Endothelial cell of umbilical vein (primary cell): ENCODE data around the gene HOXB5. TPM values are rescaled to one million over a fixed set of nuclear protein-coding genes. Genes with fewer than 3 reads are reported as not detected.

ENCODE experiments used
- BruUV-seq: library from RNA; stranded (reverse); fragments of 400-500 nt; replicated peaks from 2 replicates; lab custom pipeline; 2021; lab: Mats Ljungman, UMichigan
- CTCF ChIA-PET: fragments of 300-600, 350-600 bp; sonication (Branson Sonifier 250); formaldehyde crosslinking; loops from one replicate; lab custom pipeline; 2021; ENCODE audit warnings: antibody characterized with exemption, inconsistent platforms; lab: Charles Lee
- POLR2A ChIA-PET: fragments of 300-600, 350-600 bp; sonication (Branson Sonifier 250); formaldehyde crosslinking; loops from one replicate; lab custom pipeline; 2021; ENCODE audit warnings: antibody characterized with exemption, inconsistent platforms; lab: Charles Lee
- DNase-seq: peaks from one replicate; pipeline ENCODE4 v3.0.0-alpha.2; 2011; ENCODE audit warnings: low read depth, low spot score
- FAIRE-seq: peaks from 2 replicates; lab custom pipeline; 2011; peaks lifted over from hg19 to GRCh38; lab: Jason Lieb, UNC
- H2AFZ ChIP-seq: 2 replicates; pipeline ENCODE4 v1.6.0; 2012; ENCODE audit warnings: low read depth, low read length, control low read depth, inconsistent platforms
- H3K27ac ChIP-seq: 2 replicates; pipeline ENCODE4 v1.5.1; 2011; ENCODE audit warnings: low read depth, mild to moderate bottlenecking, control low read depth, low read length, moderate library complexity; ENCODE audit not compliant: insufficient read depth
- H3K27me3 ChIP-seq, 2 experiments: 2 replicates each; pipeline versions ENCODE4 v1.6.0 to v1.6.1; 2011; ENCODE audit warnings: low read length in 2 of 2, mixed read lengths in 1 of 2; ENCODE audit not compliant: control insufficient read depth in 2 of 2, insufficient read depth in 2 of 2
- H3K36me3 ChIP-seq, 2 experiments: 2 replicates in 1 of 2; 3 replicates in 1 of 2; pipeline ENCODE4 v1.5.1; 2011; ENCODE audit warnings: low read length in 2 of 2, mild to moderate bottlenecking in 1 of 2, moderate library complexity in 1 of 2; ENCODE audit not compliant: control insufficient read depth in 2 of 2, insufficient read depth in 2 of 2; ENCODE audit errors: extremely low read depth in 1 of 2
- H3K4me1 ChIP-seq: 3 replicates; pipeline ENCODE4 v1.5.1; 2011; ENCODE audit warnings: mild to moderate bottlenecking, low read length; ENCODE audit not compliant: control insufficient read depth, insufficient read depth; ENCODE audit errors: extremely low read depth
- H3K4me2 ChIP-seq: 2 replicates; pipeline ENCODE4 v1.6.1; 2011; ENCODE audit warnings: low read length, control low read depth, mixed read lengths; ENCODE audit not compliant: insufficient read depth
- H3K4me3 ChIP-seq, 3 experiments: fragments of 200-600 bp in 1 of 3; sonication (generic), shearing (Covaris generic) in 1 of 3; replicated peaks in 1 of 3; 2 replicates each; pipeline ENCODE4 v1.5.1; 2011 to 2016; ENCODE audit warnings: control low read depth in 3 of 3, low read length in 3 of 3, mild to moderate bottlenecking in 2 of 3, inconsistent platforms in 1 of 3, low read depth in 1 of 3, moderate library complexity in 1 of 3; ENCODE audit not compliant: insufficient read depth in 1 of 3
- H3K79me2 ChIP-seq: 2 replicates; pipeline ENCODE4 v1.6.0; 2012; ENCODE audit warnings: low read length, inconsistent platforms; ENCODE audit not compliant: control insufficient read depth, insufficient read depth
- H3K9ac ChIP-seq: replicated peaks from 2 replicates; pipeline ENCODE3; 2011; ENCODE audit warnings: low read length, control low read depth; ENCODE audit not compliant: insufficient read depth; ENCODE audit errors: extremely low read depth
- H3K9me1 ChIP-seq: replicated peaks from 3 replicates; pipeline ENCODE4 v1.6.0; 2011; ENCODE audit warnings: mild to moderate bottlenecking, low read length; ENCODE audit not compliant: control insufficient read depth, insufficient read depth; ENCODE audit errors: extremely low read depth
- H3K9me3 ChIP-seq: replicated peaks from 2 replicates; pipeline ENCODE4 v1.5.1; 2012; ENCODE audit warnings: low read length, inconsistent platforms; ENCODE audit not compliant: control insufficient read depth, insufficient read depth
- H4K20me1 ChIP-seq: replicated peaks from 2 replicates; pipeline ENCODE3; 2011; ENCODE audit warnings: mild to moderate bottlenecking, low read length; ENCODE audit not compliant: control insufficient read depth, insufficient read depth; ENCODE audit errors: extremely low read depth
- EZH2 ChIP-seq: IDR thresholded peaks from 2 replicates; pipeline ENCODE4 v1.6.1; 2012; ENCODE audit warnings: borderline replicate concordance, low read depth, mild to moderate bottlenecking, moderate library complexity, low read length, inconsistent platforms; ENCODE audit not compliant: severe bottlenecking
- FOS ChIP-seq: IDR thresholded peaks from 2 replicates; pipeline ENCODE4 v1.6.1; 2011; ENCODE audit warnings: mild to moderate bottlenecking, low read length, moderate library complexity, borderline replicate concordance; ENCODE audit not compliant: insufficient read depth
- GATA2 ChIP-seq: IDR thresholded peaks from 2 replicates; pipeline ENCODE4 v1.7.0; 2011; ENCODE audit warnings: low read depth, mild to moderate bottlenecking, moderate library complexity, mixed read lengths, low read length; ENCODE audit not compliant: insufficient read length, insufficient read depth
- JUN ChIP-seq: IDR thresholded peaks from 2 replicates; pipeline ENCODE4 v1.6.1; 2011; ENCODE audit warnings: borderline replicate concordance, low read depth; ENCODE audit not compliant: insufficient read length, insufficient read depth
- MAX ChIP-seq: IDR thresholded peaks from 2 replicates; pipeline ENCODE4 v1.6.1; 2011; ENCODE audit not compliant: insufficient read depth, insufficient read length
- MYC ChIP-seq: IDR thresholded peaks from one replicate; pipeline ENCODE4 v1.6.1; 2011; ENCODE audit warnings: mild to moderate bottlenecking, low read depth, low read length
- POLR2A ChIP-seq: IDR thresholded peaks from 2 replicates; pipeline ENCODE4 v1.6.1; 2012; ENCODE audit warnings: low read depth, mild to moderate bottlenecking, control low read depth, low read length
- POLR2AphosphoS5 ChIP-seq: IDR thresholded peaks from 2 replicates; pipeline ENCODE4 v1.6.1; 2012; ENCODE audit warnings: low read depth, mild to moderate bottlenecking, control low read depth, low read length, moderate library complexity; ENCODE audit not compliant: insufficient read depth
- dilution Hi-C: fragments of 300-500 bp; cut with MboI; formaldehyde crosslinking; loops from one replicate; pipeline ENCODE4 v1.15.0; 2019; ENCODE audit warnings: low sequenced_read_pairs; ENCODE audit not compliant: extremely low pct_ligation_motif_present
- intact Hi-C: fragments of 100-400 bp; cut with micrococcal nuclease; formaldehyde crosslinking; loops from one replicate; pipeline ENCODE4 v1.10.0; 2022
- polyA plus RNA-seq, 4 experiments: library from polyadenylated mRNA; depleted of rRNA in 3 of 4; stranded (reverse) in 3 of 4; unstranded in 1 of 4; fragments of >200 nt; gene quantifications; 2 replicates each; pipeline versions ENCODE4 v1.2.1 to v1.2.3, GENCODE V29; 2011 to 2012; ENCODE audit warnings: missing spikeins in 1 of 4
- total RNA-seq: library from RNA; stranded (reverse); gene quantifications from 2 replicates; pipeline ENCODE4 v1.2.3, GENCODE V29; 2021
- TF ChIP-seq, protein P1 (sequence below), 2 donors: IDR thresholded peaks; 1 replicate in 1 of 2; 2 replicates in 1 of 2; pipeline ENCODE4 v1.5.1; 2011; ENCODE audit warnings: low read length in 2 of 2, mild to moderate bottlenecking in 2 of 2, moderate library complexity in 2 of 2, control low read depth in 1 of 2, inconsistent platforms in 1 of 2, low read depth in 1 of 2; ENCODE audit not compliant: insufficient read depth in 1 of 2; ENCODE audit errors: extremely low read depth in 1 of 2

The HOXB5 gene
- total and polyA plus RNA-seq, 2 donors (not counting 3 experiments of a cell fraction or from before 2014, with no cell fraction given): 2.0 to 8.5 TPM

DNA sequence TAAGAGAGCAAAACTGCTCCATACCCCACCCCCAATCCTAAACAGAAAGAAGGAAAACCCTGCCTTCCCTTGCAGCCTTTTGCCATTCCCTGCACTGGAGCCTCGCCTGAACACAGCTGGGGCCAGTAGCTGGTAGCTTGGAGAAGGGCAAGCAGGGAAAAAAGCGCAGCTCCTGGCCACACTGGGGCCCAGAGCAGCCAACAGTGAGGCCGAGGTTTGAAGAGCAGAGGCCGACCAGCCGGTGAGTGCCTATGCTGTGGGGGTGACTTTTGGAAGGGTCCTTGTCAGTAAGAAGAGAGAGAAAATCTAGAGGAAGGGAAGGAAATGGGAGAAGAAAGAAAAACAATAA lies 35.8 kb upstream of the HOXB5 start:
- H3K9me1 ChIP-seq: no peaks in the 10 kb centered on the region
- POLR2A ChIA-PET: no interaction called here
- intact Hi-C loops: no loop called here

More for the DNA sequence above, 35.8 kb upstream of the HOXB5 start:
- Histone ChIP-seq H4K20me1 (no peaks in the 10 kb centered on the region), H3K9me3 (no peaks in the 10 kb centered on the region), H3K27me3 (peaks cover 63 to 93% of the 10 kb centered on the region in 2 experiments), H3K9ac (no peak overlapping the region), H3K36me3 (no peaks in the 10 kb centered on the region), H3K4me3 (no peak overlapping the region), H3K4me1 (peaks cover 13% of the 10 kb centered on the region), H2AFZ (no peak overlapping the region), H3K4me2 (no peak overlapping the region), H3K27ac (no peak overlapping the region), H3K79me2 (no peaks in the 10 kb centered on the region)
- FAIRE-seq (no peak), DNase-seq (no peak)
- CTCF ChIA-PET: interaction anchor here (0.7 to 1.0 kb wide), 3 partner anchors 249 to 603 kb away, joined by 3 to 4 read pairs (median 4); no protein-coding TSS in a partner anchor
- dilution Hi-C loops: no loop called here
- TF ChIP-seq POLR2AphosphoS5 (no peak), EZH2 (no peak), MAX (no peak), GATA2 (no peak), JUN (no peak), FOS (no peak), MYC (no peak), POLR2A (no peak)
- TF ChIP-seq, protein P1, sequence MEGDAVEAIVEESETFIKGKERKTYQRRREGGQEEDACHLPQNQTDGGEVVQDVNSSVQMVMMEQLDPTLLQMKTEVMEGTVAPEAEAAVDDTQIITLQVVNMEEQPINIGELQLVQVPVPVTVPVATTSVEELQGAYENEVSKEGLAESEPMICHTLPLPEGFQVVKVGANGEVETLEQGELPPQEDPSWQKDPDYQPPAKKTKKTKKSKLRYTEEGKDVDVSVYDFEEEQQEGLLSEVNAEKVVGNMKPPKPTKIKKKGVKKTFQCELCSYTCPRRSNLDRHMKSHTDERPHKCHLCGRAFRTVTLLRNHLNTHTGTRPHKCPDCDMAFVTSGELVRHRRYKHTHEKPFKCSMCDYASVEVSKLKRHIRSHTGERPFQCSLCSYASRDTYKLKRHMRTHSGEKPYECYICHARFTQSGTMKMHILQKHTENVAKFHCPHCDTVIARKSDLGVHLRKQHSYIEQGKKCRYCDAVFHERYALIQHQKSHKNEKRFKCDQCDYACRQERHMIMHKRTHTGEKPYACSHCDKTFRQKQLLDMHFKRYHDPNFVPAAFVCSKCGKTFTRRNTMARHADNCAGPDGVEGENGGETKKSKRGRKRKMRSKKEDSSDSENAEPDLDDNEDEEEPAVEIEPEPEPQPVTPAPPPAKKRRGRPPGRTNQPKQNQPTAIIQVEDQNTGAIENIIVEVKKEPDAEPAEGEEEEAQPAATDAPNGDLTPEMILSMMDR (IDR thresholded peaks at IDR 0.05; ENCODE audit: extremely low read depth in 1 of 2, insufficient read depth in 1 of 2, low read depth in 1 of 2, low read length in 2 of 2): no peak
- no TSS peak for BruUV-seq
